GM18907 (cell line): ENCODE results near the gene DNAI2.

ENCODE experiments used
- ATAC-seq: cut with Tn5 transposase; IDR thresholded peaks from one replicate; pipeline ENCODE4 v1.9.1; 2021; ENCODE audit warnings: mild to moderate bottlenecking, moderate library complexity; ENCODE audit not compliant: unreplicated experiment

DNAI2 gene

DNA sequence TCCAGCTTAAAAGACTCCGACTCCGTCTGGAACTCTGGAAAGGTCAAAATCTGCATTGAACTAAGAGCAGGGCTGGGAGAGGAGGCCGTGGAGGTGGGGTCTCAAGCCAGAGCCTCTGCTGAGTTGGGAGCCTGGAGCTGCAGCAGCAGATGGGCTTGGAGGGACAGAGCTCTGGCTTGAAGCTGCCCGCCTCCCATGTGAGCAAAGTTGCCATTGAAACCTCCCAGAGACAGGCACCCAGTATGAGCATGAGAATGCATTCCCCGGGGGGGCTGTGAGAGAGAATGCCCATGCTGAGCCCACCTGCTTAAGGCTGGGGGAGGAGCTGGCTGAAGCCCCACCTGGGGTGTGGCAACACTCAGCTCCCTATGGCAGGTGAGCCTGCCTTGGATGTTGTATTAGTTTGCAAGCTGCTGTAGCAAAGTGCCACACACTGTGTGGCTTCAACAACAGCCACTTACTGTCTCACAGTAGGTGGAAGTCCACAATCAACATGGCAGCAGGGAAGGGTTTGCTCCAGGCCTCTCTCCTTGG, 61.6 kb downstream of the DNAI2 start:
- ATAC-seq: no peak

DNA sequence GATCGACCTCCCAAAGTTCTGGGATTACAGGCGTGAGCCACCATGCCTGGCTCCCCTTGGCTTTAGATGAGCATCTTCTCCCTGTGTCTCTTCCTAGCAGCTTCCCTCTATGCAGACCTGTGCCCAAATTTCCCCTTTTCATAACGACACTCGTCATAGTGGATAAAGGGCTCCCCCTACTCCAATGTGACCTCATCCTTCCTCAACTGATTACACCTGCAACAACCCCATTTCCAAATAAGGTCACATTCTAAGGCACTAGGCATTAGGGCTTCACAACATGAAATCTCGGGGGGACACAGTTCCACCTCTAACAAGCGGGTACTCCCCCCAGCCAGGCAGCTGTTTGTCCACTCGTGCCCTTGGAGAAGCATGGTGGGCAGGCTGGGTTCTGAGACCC, 62.3 kb downstream of the DNAI2 start:
- ATAC-seq: no peak

- no peak for ATAC-seq
These were observed 63.9 kb downstream of the DNAI2 start for GRCh38 chr17:74337834-74338500.

DNA sequence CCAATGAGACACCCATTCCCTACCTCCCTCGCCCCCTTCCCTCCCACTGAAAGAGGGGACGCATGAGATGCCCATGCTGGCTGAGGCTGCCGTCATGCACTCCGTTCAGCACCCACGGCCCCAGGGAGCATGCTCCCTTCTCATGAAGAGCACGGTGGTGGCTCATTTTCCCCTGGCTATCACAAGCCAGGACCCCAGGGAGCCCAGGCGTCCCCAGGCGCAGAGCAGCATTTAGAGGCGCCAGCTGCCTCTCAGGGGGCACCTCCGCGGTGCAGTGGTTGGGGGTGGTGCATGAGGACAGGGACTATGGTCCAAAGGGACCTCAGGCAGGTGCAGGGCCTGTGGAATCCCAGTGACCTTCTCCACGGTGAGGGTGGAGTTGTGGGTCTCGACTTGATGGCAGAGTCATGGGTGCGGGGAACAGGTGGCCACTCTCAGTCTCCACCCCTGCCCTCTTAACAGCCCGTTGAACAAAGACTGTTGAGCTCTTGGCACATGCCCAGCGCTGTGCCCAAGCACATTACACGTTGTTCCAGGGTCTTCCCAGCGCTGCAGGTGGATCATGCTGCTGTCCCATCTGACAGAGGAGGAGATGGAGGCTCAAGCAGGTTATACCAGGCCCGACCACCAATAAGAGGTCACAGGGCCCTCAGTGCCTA, 65.6 kb downstream of the DNAI2 start:
- no peak for ATAC-seq

DNA sequence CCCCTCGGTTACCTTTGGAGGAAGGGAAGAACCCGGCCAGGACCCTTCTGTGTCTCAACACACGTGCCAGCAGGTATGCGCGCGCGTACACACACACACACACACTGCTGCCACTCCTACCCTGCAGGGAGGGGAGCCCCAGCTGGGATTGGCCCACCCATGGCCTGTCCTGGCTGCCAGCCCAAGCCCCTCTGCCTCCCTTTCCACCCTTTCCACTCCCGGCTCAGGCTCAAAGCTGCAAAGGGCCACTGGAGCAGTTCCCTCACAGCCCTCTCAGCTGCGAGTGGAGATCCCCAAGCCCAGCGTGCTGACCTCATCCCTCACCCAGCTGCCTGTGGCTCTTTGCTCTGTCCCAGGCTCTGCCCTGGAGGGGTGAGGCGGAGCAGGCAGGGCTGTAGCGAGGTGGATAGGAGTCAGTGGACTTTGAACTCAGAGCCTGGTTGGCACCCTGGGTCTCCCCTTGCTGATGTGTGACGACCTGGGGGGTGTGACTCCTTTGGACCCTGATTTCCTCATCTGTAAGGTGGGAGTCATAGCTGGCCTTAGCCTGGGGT, 66.5 kb downstream of the DNAI2 start:
- no peak for ATAC-seq

DNA sequence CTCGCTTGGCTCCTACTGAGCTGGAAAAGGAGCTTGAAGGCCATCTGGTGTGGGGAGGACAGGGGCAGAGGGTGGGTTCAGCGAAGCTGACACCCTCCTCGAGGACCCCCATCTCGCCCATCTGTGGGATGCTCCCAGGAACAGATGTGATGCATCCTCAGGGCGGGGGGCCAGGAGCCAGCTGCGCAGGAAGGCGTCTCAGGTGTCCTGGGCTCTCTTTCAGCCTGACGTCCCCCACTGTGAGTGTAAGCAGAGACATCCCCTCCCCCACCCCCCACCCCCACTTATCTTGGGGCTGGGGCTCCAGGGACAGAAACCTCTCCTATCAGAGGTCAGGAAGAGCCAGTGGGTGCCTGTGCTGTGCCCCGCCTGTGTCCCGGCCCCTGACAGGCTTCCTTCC, 68.2 kb downstream of the DNAI2 start:
- no peak for ATAC-seq

DNA sequence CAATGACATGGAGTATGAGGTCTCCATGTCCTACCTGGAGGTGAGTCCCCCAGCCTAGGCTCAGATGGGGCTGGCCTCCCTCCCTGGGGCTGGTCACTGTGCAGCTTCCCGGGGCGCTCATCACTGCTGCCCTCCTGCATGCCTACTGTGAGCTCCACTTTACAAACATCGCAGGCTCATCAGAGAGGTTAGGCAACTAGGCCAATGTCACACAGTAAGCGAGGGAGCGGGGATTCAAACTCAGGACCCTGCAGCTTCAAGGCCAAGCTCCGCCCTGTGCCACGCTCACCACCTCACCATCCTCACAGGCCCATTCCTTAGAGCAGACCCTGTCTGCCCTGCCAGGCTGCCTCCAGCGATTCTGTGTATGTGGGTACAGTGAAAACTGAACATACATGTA, 69.1 kb downstream of the DNAI2 start:
- no peak for ATAC-seq

GRCh38 chr17:74343526-74344284, 69.7 kb downstream of the DNAI2 start:
- ATAC-seq: no peak

DNA sequence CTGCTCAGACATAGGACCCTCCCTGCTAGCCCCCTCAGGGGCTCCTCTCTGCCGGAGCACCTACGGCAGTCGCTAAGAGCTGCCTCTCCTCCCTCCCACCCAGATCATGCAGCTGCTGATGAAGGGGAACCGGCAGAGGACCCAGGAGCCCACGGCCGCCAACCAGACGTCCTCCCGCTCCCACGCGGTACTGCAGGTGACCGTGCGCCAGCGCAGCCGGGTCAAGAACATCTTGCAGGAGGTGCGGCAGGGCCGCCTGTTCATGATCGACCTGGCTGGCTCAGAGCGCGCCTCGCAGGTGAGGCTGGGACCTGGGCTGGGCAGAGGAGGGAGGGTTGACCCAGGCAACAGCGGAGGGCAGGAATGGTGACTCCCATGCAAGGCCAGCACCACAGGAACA, 70.6 kb downstream of the DNAI2 start:
- no peak for ATAC-seq

DNA sequence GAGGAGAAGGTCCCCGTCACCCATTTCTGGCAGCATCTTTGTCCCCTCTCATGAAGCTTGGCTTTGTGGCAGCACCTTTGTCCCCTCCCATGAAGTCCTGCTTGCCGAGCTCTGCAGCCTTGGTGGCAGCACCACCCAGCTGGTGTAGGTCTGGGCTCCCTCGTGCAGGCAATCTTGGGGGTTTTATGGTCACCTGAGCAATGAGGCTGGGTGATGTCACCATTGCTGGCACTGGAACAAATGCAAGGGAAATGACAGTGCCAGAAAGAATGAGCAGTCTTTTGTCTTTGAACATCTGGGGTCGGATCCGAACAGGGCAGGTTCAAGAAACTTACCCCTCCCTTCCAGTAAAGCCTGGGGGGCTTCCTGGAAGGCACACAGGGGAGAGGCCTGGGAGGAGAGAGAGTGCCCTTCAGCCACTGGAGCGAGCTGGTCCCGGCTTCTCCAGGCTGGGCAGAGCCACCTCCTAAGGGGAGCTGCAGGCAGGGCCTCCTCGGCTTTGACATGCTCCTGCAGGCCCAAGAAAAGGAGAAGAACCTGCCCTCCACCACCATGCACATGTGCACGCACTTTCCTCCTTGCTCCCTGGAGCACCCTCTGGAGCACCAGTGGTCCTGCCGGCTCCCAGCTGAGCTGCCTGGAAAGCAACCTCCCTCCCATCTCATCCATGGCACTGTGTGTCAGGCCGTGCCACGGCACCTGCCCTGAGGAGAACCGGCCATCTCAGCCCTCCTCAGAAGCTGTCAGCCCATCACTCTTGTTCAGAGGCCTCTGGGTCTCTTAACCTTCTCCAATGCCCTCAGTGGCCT, 71.6 kb downstream of the DNAI2 start:
- ATAC-seq: no peak

- ATAC-seq: no peak
These were observed 73.6 kb downstream of the DNAI2 start for GRCh38 chr17:74347646-74348045.

DNA sequence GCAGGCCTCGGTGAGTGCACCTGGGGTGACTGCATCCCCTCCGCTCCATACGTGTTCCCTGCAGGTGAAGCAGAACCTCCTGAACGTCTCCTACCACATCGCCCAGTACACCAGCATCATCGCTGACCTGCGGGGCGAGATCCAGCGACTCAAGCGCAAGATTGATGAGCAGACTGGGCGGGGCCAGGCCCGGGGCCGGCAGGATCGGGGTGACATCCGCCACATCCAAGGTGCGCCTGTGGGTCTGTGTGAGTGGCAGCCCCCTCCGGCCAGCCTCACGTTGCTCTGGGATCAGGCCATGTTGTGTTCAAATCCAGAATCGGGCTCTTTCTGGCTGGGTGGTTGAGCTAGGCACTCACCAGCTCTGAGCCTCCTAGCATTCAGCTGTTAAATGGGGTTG, 75.1 kb downstream of the DNAI2 start:
- no peak for ATAC-seq

DNA sequence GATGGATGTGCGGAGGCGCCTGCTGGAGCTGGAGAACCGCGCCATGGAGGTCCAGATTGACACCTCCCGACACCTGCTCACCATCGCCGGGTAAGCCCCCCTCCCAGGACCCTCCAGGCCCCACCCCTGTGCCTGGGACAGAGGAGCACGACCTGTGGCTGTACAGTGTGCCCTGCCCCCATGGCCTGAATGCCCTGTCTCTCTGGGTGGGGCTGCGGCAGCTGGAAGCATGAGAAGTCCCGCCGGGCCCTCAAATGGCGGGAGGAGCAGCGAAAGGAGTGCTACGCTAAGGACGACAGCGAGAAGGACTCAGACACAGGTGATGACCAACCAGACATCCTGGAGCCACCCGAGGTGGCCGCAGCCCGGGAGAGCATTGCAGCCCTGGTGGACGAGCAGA, 76.5 kb downstream of the DNAI2 start:
- no peak for ATAC-seq

- ATAC-seq: no peak
These were observed 77.6 kb downstream of the DNAI2 start for GRCh38 chr17:74351552-74352210.

DNA sequence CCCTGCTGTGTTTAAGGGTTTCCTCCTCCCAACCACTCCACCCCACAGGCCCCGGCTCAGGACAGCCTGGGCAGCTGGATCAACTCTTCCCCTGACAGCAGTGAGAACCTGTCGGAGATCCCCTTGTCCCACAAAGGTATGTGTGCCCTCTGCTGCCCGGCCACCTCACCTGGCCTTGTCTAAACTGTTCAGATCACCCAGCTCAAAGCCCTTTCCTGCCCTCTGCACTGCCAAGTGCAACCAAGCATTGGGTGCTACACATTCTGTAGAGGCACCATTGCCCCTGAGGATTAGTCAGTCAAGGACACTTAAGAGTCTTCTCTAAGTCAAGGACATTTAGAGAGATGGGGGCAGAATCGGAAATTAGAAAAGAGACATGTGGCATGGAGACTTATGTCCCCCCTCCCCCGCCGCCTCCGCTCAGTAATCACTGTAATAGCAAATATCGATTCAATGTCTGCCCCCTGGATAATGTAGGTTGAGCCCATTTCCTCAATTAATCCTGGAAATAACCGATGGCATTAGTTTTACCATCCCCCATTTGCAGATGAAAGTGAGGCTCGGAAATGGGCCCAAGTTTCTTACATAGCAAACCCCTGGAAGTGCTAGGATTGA, 79.5 kb downstream of the DNAI2 start:
- no peak for ATAC-seq

DNA sequence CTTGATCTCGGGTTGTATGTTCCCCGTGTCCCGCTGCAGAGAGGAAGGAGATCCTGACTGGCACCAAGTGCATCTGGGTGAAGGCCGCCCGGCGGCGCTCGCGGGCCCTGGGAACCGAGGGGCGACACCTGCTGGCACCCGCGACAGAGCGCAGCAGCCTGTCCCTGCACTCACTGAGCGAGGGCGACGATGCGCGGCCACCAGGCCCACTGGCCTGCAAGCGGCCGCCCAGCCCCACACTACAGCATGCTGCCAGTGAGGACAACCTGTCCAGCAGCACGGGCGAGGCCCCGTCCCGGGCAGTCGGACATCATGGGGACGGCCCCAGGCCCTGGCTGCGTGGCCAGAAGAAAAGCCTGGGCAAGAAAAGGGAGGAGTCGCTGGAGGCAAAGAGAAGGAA, 80.1 kb downstream of the DNAI2 start:
- no peak for ATAC-seq

- no peak for ATAC-seq
These were observed 80.5 kb downstream of the DNAI2 start for GRCh38 chr17:74354561-74354960.

GRCh38 chr17:74355065-74355464, 81.0 kb downstream of the DNAI2 start:
- no peak for ATAC-seq

GRCh38 chr17:74356646-74357465, 82.8 kb downstream of the DNAI2 start:
- no peak for ATAC-seq
